Measurements from ENCODE around the gene PDZD2. TPM values are rescaled to one million over a fixed set of nuclear protein-coding genes. Genes with fewer than 3 reads are reported as not detected.
A peak's percentile ranks its signal among the peaks of the same experiment; 100 is the strongest.

PDZD2 gene
- total RNA-seq, 1 experiment from 2014 or later: 23.0 TPM

DNA sequence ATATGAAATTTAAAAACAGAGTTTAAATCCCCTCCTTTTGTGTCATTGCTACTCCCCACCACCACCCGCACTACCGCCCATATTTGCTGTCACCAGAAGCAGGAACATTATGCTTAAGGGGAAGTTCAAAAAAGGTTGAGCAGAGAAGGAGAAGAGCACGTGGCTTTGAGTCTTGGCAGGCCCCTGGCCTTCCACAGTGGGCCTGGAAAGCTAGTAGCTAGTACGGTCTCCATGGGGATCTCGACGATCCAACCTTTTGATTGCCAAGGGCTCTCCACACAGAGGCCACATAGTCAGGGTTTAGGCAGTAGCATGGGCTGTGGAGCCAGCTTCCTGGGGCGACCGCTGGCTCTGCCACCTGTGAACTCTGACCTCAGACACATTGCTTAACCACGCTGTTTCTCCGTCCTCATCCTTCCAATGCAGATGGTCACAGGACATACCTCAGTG is 445.1 kb downstream of the PDZD2 start:
- DNase-seq (ENCODE audit: unreplicated experiment): no peak
- intact Hi-C loops (cut with micrococcal nuclease): no loop called here
- ChIA-PET CTCF (interaction anchor here (0.8 to 1.4 kb wide), 3 partner anchors 9 to 259 kb away, joined by 3 to 6 read pairs (median 4); no protein-coding TSS in a partner anchor), POLR2A (interaction anchor here (0.9 kb wide), 1 partner anchor 9 kb away, joined by 3 read pairs; no protein-coding TSS in a partner anchor)
- Mint-ChIP-seq H3K27ac (ENCODE audit: low read depth, unreplicated experiment) (no peak overlapping the region), H3K27me3 (ENCODE audit: insufficient read depth, unreplicated experiment) (no peaks in the 10 kb centered on the region), H3K9me3 (ENCODE audit: unreplicated experiment) (no peaks in the 10 kb centered on the region), H3K4me1 (ENCODE audit: insufficient read depth, unreplicated experiment) (no peaks in the 10 kb centered on the region), H3K4me3 (ENCODE audit: unreplicated experiment) (no peak overlapping the region), H3K36me3 (ENCODE audit: insufficient read depth, unreplicated experiment) (peaks cover 74% of the 10 kb centered on the region)
- TF ChIP-seq, protein P1, sequence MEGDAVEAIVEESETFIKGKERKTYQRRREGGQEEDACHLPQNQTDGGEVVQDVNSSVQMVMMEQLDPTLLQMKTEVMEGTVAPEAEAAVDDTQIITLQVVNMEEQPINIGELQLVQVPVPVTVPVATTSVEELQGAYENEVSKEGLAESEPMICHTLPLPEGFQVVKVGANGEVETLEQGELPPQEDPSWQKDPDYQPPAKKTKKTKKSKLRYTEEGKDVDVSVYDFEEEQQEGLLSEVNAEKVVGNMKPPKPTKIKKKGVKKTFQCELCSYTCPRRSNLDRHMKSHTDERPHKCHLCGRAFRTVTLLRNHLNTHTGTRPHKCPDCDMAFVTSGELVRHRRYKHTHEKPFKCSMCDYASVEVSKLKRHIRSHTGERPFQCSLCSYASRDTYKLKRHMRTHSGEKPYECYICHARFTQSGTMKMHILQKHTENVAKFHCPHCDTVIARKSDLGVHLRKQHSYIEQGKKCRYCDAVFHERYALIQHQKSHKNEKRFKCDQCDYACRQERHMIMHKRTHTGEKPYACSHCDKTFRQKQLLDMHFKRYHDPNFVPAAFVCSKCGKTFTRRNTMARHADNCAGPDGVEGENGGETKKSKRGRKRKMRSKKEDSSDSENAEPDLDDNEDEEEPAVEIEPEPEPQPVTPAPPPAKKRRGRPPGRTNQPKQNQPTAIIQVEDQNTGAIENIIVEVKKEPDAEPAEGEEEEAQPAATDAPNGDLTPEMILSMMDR (IDR thresholded peaks at IDR 0.05; ENCODE audit: unreplicated experiment): no peak
- no TSS peak for BruUV-seq (replicated peaks)

DNA sequence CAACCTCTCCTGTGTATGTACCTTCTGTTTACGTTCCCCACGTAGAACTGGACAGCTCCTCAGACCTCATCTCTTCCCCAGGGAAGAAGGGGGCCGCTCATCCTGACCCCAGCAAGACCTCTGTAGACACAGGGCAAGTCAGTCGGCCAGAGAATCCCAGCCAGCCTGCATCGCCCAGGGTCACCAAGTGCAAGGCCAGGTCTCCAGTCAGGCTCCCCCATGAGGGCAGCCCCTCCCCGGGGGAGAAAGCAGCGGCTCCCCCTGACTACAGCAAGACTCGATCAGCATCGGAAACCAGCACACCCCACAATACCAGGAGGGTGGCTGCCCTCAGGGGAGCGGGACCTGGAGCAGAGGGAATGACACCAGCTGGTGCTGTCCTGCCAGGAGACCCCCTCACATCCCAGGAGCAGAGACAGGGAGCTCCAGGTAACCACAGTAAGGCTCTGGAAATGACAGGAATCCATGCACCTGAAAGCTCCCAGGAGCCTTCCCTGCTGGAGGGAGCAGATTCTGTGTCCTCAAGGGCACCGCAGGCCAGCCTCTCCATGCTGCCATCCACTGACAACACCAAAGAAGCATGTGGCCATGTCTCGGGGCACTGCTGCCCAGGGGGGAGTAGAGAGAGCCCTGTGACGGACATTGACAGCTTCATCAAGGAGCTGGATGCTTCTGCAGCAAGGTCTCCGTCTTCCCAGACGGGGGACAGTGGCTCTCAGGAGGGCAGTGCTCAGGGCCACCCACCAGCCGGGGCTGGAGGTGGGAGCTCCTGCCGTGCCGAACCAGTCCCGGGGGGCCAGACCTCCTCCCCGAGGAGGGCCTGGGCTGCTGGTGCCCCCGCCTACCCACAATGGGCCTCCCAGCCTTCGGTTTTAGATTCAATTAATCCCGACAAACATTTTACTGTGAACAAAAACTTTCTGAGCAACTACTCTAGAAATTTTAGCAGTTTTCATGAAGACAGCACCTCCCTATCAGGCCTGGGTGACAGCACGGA is 448.5 kb downstream of the PDZD2 start:
- no peak overlapping the region for H3K27ac Mint-ChIP-seq (ENCODE audit: low read depth, unreplicated experiment)
- ChIA-PET CTCF (interaction anchor here (0.6 to 2.7 kb wide), 4 partner anchors 11 to 263 kb away, joined by 3 to 10 read pairs (median 4); no protein-coding TSS in a partner anchor), POLR2A (interaction anchor here (0.6 to 1.4 kb wide), 3 partner anchors 11 to 263 kb away, joined by 3 to 5 read pairs (median 4); no protein-coding TSS in a partner anchor)

DNA sequence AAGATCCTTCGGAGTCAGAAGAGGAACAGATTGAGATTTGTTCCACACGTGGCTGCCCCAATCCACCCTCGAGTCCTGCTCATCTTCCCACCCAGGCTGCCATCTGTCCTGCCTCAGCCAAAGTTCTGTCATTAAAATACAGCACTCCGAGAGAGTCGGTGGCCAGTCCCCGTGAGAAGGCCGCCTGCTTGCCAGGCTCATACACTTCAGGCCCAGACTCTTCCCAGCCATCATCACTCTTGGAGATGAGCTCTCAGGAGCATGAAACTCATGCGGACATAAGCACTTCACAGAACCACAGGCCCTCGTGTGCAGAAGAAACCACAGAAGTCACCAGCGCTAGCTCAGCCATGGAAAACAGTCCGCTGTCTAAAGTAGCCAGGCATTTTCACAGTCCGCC is 449.3 kb downstream of the PDZD2 start:
- DNase-seq (ENCODE audit: unreplicated experiment): no peak
- H3K36me3 Mint-ChIP-seq (ENCODE audit: insufficient read depth, unreplicated experiment): peaks cover 74% of the 10 kb centered on the region
- H3K27me3 Mint-ChIP-seq (ENCODE audit: insufficient read depth, unreplicated experiment): no peaks in the 10 kb centered on the region
- BruUV-seq (replicated peaks): TSS peak; percentile 13
- H3K4me3 Mint-ChIP-seq (ENCODE audit: unreplicated experiment): no peak overlapping the region
- ChIA-PET CTCF (interaction anchor here (0.7 to 2.7 kb wide), 3 partner anchors 12 to 499 kb away, joined by 3 to 10 read pairs (median 5); no protein-coding TSS in a partner anchor), POLR2A (interaction anchor here (0.6 to 1.0 kb wide), 2 partner anchors 11 to 16 kb away, joined by 3 to 4 read pairs; no protein-coding TSS in a partner anchor)
- TF ChIP-seq, protein P1 (IDR thresholded peaks at IDR 0.05; ENCODE audit: unreplicated experiment): no peak
- no peaks in the 10 kb centered on the region for H3K9me3 Mint-ChIP-seq (ENCODE audit: unreplicated experiment)
- H3K27ac Mint-ChIP-seq (ENCODE audit: low read depth, unreplicated experiment): no peak overlapping the region
- intact Hi-C loops (cut with micrococcal nuclease): no loop called here
- no peaks in the 10 kb centered on the region for H3K4me1 Mint-ChIP-seq (ENCODE audit: insufficient read depth, unreplicated experiment)

More for the DNA sequence above, 448.5 kb downstream of the PDZD2 start:
- H3K9me3 Mint-ChIP-seq (ENCODE audit: unreplicated experiment): no peaks in the 10 kb centered on the region
- H3K4me1 Mint-ChIP-seq (ENCODE audit: insufficient read depth, unreplicated experiment): no peaks in the 10 kb centered on the region
- DNase-seq (ENCODE audit: unreplicated experiment): no peak
- H3K36me3 Mint-ChIP-seq (ENCODE audit: insufficient read depth, unreplicated experiment): peaks cover 78% of the 10 kb centered on the region
- intact Hi-C loops (cut with micrococcal nuclease): no loop called here
- no TSS peak for BruUV-seq (replicated peaks)
- no peaks in the 10 kb centered on the region for H3K27me3 Mint-ChIP-seq (ENCODE audit: insufficient read depth, unreplicated experiment)
- H3K4me3 Mint-ChIP-seq (ENCODE audit: unreplicated experiment): no peak overlapping the region
- TF ChIP-seq, protein P1 (IDR thresholded peaks at IDR 0.05; ENCODE audit: unreplicated experiment): no peak
